ENCODE measurements around the gene SLC35F1.

Gene SLC35F1

DNA sequence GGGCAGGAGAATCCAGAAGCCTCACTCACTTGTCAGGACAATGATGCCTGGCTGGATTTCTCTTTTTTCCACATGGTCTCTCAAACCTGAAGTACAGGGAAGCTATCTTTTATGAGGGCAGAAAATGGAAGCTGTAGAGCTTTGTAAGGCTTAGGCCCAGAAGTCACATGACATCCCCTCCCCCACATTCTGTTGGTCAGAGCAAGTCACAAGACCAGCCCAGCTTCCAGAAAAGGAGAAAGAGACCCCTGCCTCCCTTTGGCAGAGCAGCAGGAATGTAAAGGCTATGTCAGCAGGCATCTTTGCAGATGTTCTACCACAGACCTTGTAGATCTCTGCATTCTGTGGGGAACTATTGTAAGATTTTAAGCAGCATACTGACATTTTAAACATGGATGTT is 245.5 kb downstream of the SLC35F1 start:
- TF ChIP-seq, protein P1, sequence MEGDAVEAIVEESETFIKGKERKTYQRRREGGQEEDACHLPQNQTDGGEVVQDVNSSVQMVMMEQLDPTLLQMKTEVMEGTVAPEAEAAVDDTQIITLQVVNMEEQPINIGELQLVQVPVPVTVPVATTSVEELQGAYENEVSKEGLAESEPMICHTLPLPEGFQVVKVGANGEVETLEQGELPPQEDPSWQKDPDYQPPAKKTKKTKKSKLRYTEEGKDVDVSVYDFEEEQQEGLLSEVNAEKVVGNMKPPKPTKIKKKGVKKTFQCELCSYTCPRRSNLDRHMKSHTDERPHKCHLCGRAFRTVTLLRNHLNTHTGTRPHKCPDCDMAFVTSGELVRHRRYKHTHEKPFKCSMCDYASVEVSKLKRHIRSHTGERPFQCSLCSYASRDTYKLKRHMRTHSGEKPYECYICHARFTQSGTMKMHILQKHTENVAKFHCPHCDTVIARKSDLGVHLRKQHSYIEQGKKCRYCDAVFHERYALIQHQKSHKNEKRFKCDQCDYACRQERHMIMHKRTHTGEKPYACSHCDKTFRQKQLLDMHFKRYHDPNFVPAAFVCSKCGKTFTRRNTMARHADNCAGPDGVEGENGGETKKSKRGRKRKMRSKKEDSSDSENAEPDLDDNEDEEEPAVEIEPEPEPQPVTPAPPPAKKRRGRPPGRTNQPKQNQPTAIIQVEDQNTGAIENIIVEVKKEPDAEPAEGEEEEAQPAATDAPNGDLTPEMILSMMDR (IDR thresholded peaks at IDR 0.05; ENCODE audit: low read depth, low read length), result no peak
- Histone ChIP-seq H3K9me3 (no peaks in the 10 kb centered on the region), H3K4me1 (no peaks in the 10 kb centered on the region), H3K36me3 (no peaks in the 10 kb centered on the region), H3K27me3 (no peaks in the 10 kb centered on the region), H3K4me3 (ENCODE audit: low read depth, low read length) (no peak overlapping the region)
- no peak for DNase-seq

DNA sequence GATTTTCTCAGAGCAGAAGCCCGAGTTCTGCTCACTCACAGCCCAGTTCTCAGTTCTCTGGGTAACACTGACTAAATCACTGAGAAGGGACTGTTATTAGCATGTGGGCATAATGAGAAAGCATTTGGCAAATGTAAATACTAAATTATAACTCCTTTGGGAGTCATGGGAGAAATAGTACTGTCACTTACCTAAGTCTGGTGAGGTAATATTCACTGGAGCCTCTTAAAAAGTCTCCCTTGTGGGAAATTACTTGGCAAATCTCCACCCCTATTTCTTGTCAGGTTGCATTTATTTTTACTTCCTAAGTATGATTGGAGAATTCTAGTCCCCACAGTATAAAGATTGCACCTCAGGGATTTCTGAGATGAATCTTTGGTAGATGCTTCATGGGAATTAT is 254.3 kb downstream of the SLC35F1 start:
- Histone ChIP-seq H3K36me3 (no peaks in the 10 kb centered on the region), H3K4me1 (no peaks in the 10 kb centered on the region), H3K4me3 (ENCODE audit: low read depth, low read length) (no peak overlapping the region), H3K27me3 (no peaks in the 10 kb centered on the region), H3K9me3 (no peaks in the 10 kb centered on the region)
- no peak for DNase-seq
- TF ChIP-seq, protein P1 (IDR thresholded peaks at IDR 0.05; ENCODE audit: low read depth, low read length), result no peak

DNA sequence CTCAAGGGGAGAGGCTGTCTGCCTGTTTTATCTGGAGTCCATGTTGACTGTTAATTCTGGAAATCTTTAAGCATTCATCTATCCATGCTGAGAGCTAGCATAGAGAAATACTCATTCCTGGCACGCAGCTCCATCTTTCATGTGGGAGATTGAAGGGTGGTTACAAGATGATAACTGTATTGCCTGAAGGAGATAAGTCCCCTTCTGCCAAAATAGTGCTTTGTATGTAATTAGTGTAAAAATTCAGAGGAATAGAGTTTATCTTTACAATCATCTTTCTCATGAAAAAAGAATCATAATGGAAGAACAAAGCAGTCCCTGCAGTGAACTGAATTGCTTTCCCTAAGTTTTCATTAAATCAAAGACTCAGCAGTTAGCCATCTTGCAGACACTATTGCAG is 256.5 kb downstream of the SLC35F1 start:
- TF ChIP-seq, protein P1 (IDR thresholded peaks at IDR 0.05; ENCODE audit: low read depth, low read length), result no peak
- no peaks in the 10 kb centered on the region for H3K4me1 ChIP-seq
- no peaks in the 10 kb centered on the region for H3K9me3 ChIP-seq
- no peak for DNase-seq
- no peaks in the 10 kb centered on the region for H3K27me3 ChIP-seq
- no peak overlapping the region for H3K4me3 ChIP-seq (ENCODE audit: low read depth, low read length)
- H3K36me3 ChIP-seq, result no peaks in the 10 kb centered on the region

DNA sequence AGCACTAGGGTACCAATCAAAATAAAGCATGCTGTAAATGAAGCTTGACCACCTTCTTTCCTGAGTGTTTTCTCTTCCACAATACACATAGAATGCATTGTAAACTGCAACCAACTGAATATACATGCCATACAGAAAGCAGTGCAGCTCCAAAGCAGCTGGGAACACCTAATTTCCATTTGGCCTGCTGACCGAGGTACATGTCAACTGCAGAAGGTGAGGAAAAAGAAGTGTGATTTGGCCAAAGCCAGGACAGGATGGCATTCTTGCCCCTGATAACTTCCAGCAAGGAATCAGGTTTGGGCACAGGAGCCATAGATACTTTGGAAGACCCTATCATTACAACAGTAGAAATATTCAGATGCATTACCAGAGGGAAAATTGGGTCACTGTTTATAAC is 258.4 kb downstream of the SLC35F1 start:
- Histone ChIP-seq H3K27me3 (no peaks in the 10 kb centered on the region), H3K4me1 (no peaks in the 10 kb centered on the region), H3K9me3 (no peaks in the 10 kb centered on the region), H3K36me3 (no peaks in the 10 kb centered on the region), H3K4me3 (ENCODE audit: low read depth, low read length) (no peak overlapping the region)
- TF ChIP-seq, protein P1 (IDR thresholded peaks at IDR 0.05; ENCODE audit: low read depth, low read length), result no peak
- DNase-seq, result no peak

DNA sequence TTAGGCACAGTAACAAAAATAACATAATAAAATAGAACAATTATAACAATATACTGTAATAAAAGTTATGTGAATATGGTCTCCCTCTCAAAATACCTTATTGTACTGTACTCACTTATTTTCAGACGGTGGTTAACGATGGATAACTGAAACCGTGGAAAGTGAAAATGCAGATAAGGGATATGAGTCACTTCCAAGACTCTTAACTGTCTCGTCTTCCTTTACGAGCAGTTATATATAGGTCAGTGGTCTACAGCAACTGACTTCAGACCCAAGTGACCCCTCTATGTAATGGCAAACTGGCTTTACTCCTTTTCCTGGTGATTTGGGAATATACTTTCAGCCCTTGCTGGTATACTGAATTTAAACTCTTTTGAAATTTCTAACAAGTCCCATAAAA is 261.4 kb downstream of the SLC35F1 start:
- Histone ChIP-seq H3K4me3 (ENCODE audit: low read depth, low read length) (no peak overlapping the region), H3K27me3 (no peaks in the 10 kb centered on the region), H3K36me3 (no peaks in the 10 kb centered on the region), H3K4me1 (no peaks in the 10 kb centered on the region), H3K9me3 (no peaks in the 10 kb centered on the region)
- DNase-seq, result no peak
- TF ChIP-seq, protein P1 (IDR thresholded peaks at IDR 0.05; ENCODE audit: low read depth, low read length), result no peak

DNA sequence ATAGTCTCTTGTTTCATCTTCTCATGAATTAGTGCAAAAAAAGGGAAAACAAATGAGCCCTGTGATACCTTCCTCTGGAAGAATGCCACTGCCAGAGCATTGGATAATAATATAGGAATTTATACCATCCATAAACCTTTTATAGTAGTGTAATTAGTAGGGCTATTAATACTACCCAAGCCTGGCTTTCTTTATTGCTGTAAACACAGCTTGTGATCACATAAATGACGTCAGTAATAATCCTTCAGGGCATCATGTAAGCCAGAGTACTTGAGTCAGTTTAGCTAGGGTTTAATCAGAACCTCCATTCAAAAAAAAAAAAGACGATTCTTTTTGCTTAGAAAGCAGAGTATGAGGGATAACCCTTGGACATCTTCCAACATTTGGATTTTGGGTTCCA is 264.8 kb downstream of the SLC35F1 start:
- H3K4me1 ChIP-seq, result no peaks in the 10 kb centered on the region
- DNase-seq, result no peak
- no peaks in the 10 kb centered on the region for H3K27me3 ChIP-seq
- no peaks in the 10 kb centered on the region for H3K36me3 ChIP-seq
- no peaks in the 10 kb centered on the region for H3K9me3 ChIP-seq
- TF ChIP-seq, protein P1 (IDR thresholded peaks at IDR 0.05; ENCODE audit: low read depth, low read length), result no peak
- no peak overlapping the region for H3K4me3 ChIP-seq (ENCODE audit: low read depth, low read length)
